IPS DF 19.7 (cell line): ENCODE results near the gene C16orf90.

Experiments used
- DNase-seq: peaks from one replicate; pipeline ENCODE4 v3.0.0-alpha.2; 2013; ENCODE audit warnings: low read depth, low spot score

C16orf90 gene

GRCh38 chr16:3465911-3466584, 29.2 kb downstream of the C16orf90 start:
- DNase-seq = no peak

- DNase-seq = no peak
These were observed 30.0 kb downstream of the C16orf90 start for GRCh38 chr16:3465301-3465700.

- no peak for DNase-seq
These were observed 34.1 kb downstream of the C16orf90 start for GRCh38 chr16:3461151-3461550.

GRCh38 chr16:3460585-3460984, 34.7 kb downstream of the C16orf90 start:
- no peak for DNase-seq

GRCh38 chr16:3460121-3460520, 35.2 kb downstream of the C16orf90 start:
- DNase-seq = no peak

- no peak for DNase-seq
These were observed 35.7 kb downstream of the C16orf90 start for GRCh38 chr16:3459401-3460090.

GRCh38 chr16:3458852-3459361, 36.4 kb downstream of the C16orf90 start:
- DNase-seq = no peak

GRCh38 chr16:3458278-3458851, 36.9 kb downstream of the C16orf90 start:
- DNase-seq = no peak

- no peak for DNase-seq
These were observed 37.6 kb downstream of the C16orf90 start for GRCh38 chr16:3457434-3458252.

GRCh38 chr16:3454631-3455147, 40.6 kb downstream of the C16orf90 start:
- no peak for DNase-seq

- no peak for DNase-seq
These were observed 41.2 kb downstream of the C16orf90 start for GRCh38 chr16:3454093-3454492.

GRCh38 chr16:3444032-3444388, 51.3 kb downstream of the C16orf90 start:
- no peak for DNase-seq
